OCI-LY3 (cell line): ENCODE results near the gene CCDC190.

Experiments
- H2AFZ ChIP-seq: fragments of 200-600, 300-600 bp; shearing (Covaris generic); 2 replicates; pipeline ENCODE4 v1.6.0; 2014; ENCODE audit warnings: antibody characterized with exemption, low read depth, low read length
- H3K27ac ChIP-seq: fragments of 200-600, 300-600 bp; sonication (generic); 2 replicates; pipeline ENCODE4 v1.5.1; 2014; ENCODE audit warnings: mild to moderate bottlenecking, low read length, moderate library complexity, mixed read lengths
- H3K27me3 ChIP-seq: fragments of 200-600, 300-600 bp; sonication (generic); 2 replicates; pipeline ENCODE4 v1.6.1; 2014; ENCODE audit warnings: low read depth, low read length, mixed read lengths
- H3K36me3 ChIP-seq: fragments of 200-600, 300-600 bp; sonication (generic); replicated peaks from 2 replicates; pipeline ENCODE3; 2014; ENCODE audit warnings: low read depth, low read length, mixed read lengths
- H3K4me1 ChIP-seq: fragments of 300-600, 200-600 bp; sonication (generic); 2 replicates; pipeline ENCODE4 v1.6.1; 2014; ENCODE audit warnings: low read length, mixed read lengths
- H3K4me2 ChIP-seq: fragments of 200-600, 300-600 bp; sonication (generic); 2 replicates; pipeline ENCODE4 v1.6.1; 2014; ENCODE audit warnings: low read length, mixed read lengths
- H3K4me3 ChIP-seq: fragments of 300-600, 200-600 bp; sonication (generic); 2 replicates; pipeline ENCODE4 v1.5.1; 2014; ENCODE audit warnings: antibody characterized with exemption, mild to moderate bottlenecking, low read length, moderate library complexity
- H3K79me2 ChIP-seq: fragments of 300-600, 200-600 bp; shearing (Covaris generic); 2 replicates; pipeline ENCODE4 v1.6.1; 2014; ENCODE audit warnings: mild to moderate bottlenecking, low read length, mixed read lengths
- H3K9ac ChIP-seq: fragments of 300-600, 200-600 bp; shearing (Covaris generic); 2 replicates; pipeline ENCODE4 v1.6.0; 2014; ENCODE audit warnings: mild to moderate bottlenecking, low read length, moderate library complexity
- H3K9me3 ChIP-seq: fragments of 200-600, 300-600 bp; shearing (Covaris generic); 2 replicates; pipeline ENCODE4 v1.6.1; 2014; ENCODE audit warnings: low read length, mixed read lengths; ENCODE audit not compliant: insufficient read depth
- H4K20me1 ChIP-seq: fragments of 200-600, 300-600 bp; sonication (generic); 2 replicates; pipeline ENCODE4 v1.6.1; 2016; ENCODE audit warnings: low read length, mixed read lengths; ENCODE audit not compliant: insufficient read depth
- EZH2phosphoT487 ChIP-seq: fragments of 200-600 bp; shearing (Covaris generic); IDR thresholded peaks from 2 replicates; pipeline ENCODE4 v1.6.1; 2018; ENCODE audit warnings: antibody characterized with exemption, mixed run types, low read depth
- TF ChIP-seq, protein P1 (sequence below): fragments of 200-600, 300-600 bp; sonication (generic); IDR thresholded peaks from 2 replicates; pipeline ENCODE4 v1.5.1; 2014; ENCODE audit warnings: antibody characterized with exemption, low read length, low read depth

Gene CCDC190

DNA sequence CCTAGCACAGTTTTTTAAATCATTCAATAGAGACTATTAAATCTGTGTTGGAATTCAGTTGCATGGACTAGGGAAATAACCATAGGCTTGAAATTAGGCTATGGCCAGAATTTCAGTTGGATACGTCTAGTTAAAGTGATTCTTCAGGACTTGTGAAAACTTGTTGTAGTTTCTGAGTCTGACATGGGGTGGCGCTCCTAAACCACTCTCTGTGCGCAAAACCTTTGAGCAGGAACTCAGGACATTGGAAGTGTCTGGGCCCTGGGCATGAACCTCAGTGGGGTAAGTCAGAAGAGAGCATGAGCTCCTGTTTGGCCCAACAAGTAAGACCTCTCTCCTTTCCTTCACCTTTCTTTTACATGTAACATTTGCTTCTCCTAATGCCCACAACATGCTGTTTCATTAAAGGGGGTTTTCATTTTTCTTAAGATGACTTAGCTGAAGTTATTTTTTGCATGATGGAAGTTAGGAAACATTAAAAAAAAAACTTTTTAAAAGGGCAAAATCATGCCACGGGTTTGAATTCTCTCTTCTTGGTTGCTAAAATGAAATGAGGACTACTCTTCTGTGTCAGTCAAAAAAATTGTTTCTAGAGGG is 17.1 kb upstream of the CCDC190 start:
- no peak overlapping the region for H3K4me3 ChIP-seq
- no peaks in the 10 kb centered on the region for H4K20me1 ChIP-seq
- H3K4me1 ChIP-seq: no peaks in the 10 kb centered on the region
- H3K27me3 ChIP-seq: peaks cover 65% of the 10 kb centered on the region
- H3K9me3 ChIP-seq: no peaks in the 10 kb centered on the region
- no peak overlapping the region for H3K9ac ChIP-seq
- no peaks in the 10 kb centered on the region for H3K36me3 ChIP-seq
- TF ChIP-seq, protein P1, sequence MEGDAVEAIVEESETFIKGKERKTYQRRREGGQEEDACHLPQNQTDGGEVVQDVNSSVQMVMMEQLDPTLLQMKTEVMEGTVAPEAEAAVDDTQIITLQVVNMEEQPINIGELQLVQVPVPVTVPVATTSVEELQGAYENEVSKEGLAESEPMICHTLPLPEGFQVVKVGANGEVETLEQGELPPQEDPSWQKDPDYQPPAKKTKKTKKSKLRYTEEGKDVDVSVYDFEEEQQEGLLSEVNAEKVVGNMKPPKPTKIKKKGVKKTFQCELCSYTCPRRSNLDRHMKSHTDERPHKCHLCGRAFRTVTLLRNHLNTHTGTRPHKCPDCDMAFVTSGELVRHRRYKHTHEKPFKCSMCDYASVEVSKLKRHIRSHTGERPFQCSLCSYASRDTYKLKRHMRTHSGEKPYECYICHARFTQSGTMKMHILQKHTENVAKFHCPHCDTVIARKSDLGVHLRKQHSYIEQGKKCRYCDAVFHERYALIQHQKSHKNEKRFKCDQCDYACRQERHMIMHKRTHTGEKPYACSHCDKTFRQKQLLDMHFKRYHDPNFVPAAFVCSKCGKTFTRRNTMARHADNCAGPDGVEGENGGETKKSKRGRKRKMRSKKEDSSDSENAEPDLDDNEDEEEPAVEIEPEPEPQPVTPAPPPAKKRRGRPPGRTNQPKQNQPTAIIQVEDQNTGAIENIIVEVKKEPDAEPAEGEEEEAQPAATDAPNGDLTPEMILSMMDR: peak; percentile 96
- no peak for TF ChIP-seq EZH2phosphoT487
- H2AFZ ChIP-seq: no peak overlapping the region
- H3K79me2 ChIP-seq: no peaks in the 10 kb centered on the region
- no peak overlapping the region for H3K4me2 ChIP-seq
- H3K27ac ChIP-seq: no peak overlapping the region

DNA sequence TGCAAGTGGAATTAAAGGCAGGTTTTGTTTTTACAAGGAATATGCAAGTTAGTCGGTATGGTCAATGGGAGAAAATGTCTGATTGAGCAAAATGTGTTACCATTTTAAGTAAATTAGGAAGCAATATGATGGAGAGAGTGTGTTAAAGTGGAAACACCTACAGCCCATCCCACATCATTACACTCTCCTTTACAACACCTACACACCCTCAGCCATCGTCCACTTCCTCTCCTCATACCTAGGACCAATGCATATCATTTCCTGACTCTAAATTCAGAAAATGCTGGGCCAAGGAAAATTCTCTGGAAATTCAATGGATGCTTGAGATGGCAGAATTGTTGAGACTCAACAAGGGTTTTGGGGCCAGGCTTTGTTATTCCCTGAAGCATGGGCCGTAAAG is 16.4 kb upstream of the CCDC190 start:
- H3K36me3 ChIP-seq: no peaks in the 10 kb centered on the region
- no peak overlapping the region for H3K4me3 ChIP-seq
- no peak overlapping the region for H3K4me2 ChIP-seq
- no peaks in the 10 kb centered on the region for H3K9me3 ChIP-seq
- H3K79me2 ChIP-seq: no peaks in the 10 kb centered on the region
- H3K27ac ChIP-seq: no peak overlapping the region
- H2AFZ ChIP-seq: no peak overlapping the region
- peaks cover 62% of the 10 kb centered on the region for H3K27me3 ChIP-seq
- no peaks in the 10 kb centered on the region for H4K20me1 ChIP-seq
- no peak for TF ChIP-seq EZH2phosphoT487
- TF ChIP-seq, protein P1: no peak
- no peaks in the 10 kb centered on the region for H3K4me1 ChIP-seq
- H3K9ac ChIP-seq: no peak overlapping the region

DNA sequence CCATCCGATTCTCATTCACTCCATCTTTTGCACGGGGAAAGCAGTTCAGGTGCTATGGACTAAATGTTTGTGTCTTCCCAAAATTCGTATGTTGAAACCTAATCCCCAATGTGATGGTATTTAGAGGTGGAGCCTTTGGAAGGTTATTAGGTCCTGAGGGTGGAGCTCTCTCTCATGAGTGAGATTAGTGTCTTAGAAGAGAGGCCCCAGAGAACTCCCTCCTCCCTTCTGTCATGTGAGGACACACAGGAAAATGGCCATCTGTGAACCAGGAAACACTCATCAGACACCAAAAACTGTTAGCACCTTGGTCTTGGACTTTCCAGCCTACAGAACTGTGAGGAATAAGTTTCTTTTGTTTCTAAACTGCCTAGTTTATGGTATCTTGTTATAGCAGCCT is 15.8 kb upstream of the CCDC190 start:
- no peak overlapping the region for H3K9ac ChIP-seq
- no peak overlapping the region for H3K27ac ChIP-seq
- no peak for TF ChIP-seq EZH2phosphoT487
- TF ChIP-seq, protein P1: no peak
- H3K4me1 ChIP-seq: no peaks in the 10 kb centered on the region
- no peaks in the 10 kb centered on the region for H4K20me1 ChIP-seq
- H3K27me3 ChIP-seq: peaks cover 55% of the 10 kb centered on the region
- H3K4me2 ChIP-seq: no peak overlapping the region
- H3K4me3 ChIP-seq: no peak overlapping the region
- H3K9me3 ChIP-seq: no peaks in the 10 kb centered on the region
- H3K36me3 ChIP-seq: no peaks in the 10 kb centered on the region
- H3K79me2 ChIP-seq: no peaks in the 10 kb centered on the region
- H2AFZ ChIP-seq: no peak overlapping the region

DNA sequence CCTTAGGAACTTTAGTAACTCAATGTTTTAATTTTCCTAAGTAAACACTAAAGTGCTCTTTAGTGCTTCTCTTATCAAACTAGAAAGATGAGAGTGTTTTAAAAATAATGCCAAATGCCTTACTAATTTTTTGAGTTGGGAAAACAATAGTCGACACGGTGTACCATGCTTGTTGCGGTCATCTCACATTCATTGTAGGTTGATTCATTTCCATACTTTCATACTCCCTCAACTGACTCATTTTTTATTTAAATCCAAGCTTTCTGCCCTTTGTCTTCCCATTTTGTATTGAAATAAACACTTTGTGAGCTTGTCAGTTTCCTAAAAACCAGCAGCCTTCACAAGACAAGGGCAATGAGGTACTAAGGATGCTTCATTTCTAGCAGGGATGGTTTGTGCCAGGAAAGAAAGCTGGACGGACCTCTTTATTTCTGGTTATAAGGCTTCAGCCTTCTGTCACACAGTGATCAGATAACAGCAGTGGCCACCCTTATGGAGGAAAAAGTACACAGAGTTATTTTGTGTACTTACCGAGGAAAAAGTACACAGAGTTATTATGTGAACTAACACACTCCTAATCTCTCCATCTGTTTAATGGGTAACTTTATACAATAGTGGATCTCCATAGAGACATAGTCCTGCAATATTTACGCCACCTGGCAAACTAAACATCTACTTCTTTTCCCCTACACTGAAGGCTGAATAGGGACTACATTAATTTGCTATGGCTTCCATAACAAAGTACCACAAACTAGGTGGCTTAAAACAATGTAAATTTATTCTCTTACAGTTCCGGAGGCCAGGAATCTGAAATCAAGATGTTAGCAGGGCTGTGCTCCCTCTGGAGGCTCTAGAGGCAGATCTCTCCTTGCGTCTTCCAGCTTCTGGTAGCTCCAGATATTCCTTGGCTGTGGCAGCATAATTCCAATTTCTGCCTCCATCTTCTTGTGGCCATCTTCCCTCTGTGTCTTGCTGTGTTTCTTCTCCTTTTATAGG is 13.0 kb upstream of the CCDC190 start:
- no peaks in the 10 kb centered on the region for H4K20me1 ChIP-seq
- H3K27me3 ChIP-seq: peaks cover 45% of the 10 kb centered on the region
- H2AFZ ChIP-seq: no peak overlapping the region
- no peaks in the 10 kb centered on the region for H3K79me2 ChIP-seq
- H3K9me3 ChIP-seq: no peaks in the 10 kb centered on the region
- H3K4me3 ChIP-seq: no peak overlapping the region
- no peaks in the 10 kb centered on the region for H3K4me1 ChIP-seq
- no peak overlapping the region for H3K9ac ChIP-seq
- TF ChIP-seq, protein P1: no peak
- TF ChIP-seq EZH2phosphoT487: no peak
- no peak overlapping the region for H3K4me2 ChIP-seq
- no peak overlapping the region for H3K27ac ChIP-seq
- H3K36me3 ChIP-seq: no peaks in the 10 kb centered on the region
